ENCODE results near the gene INHBE.

- TF ChIP-seq CTCF (conservative IDR thresholded peaks at IDR 0.05; ENCODE audit: low read length) (no peak), EZH2phosphoT487 (IDR thresholded peaks at IDR 0.05; ENCODE audit: borderline replicate concordance) (no peak)
Measured at GRCh38 chr12:57473392-57473791, 18.3 kb downstream of the INHBE start.
